H1 (cell line): Measurements from ENCODE around the gene MGMT. TPM values are rescaled to one million over a fixed set of nuclear protein-coding genes. Genes with fewer than 3 reads are reported as not detected.

Experiments used
- CTBP2 ChIP-seq: IDR thresholded peaks from 2 replicates; pipeline ENCODE4 v1.7.0; 2011; ENCODE audit warnings: borderline replicate concordance, mild to moderate bottlenecking, moderate library complexity, mixed read lengths, low read length; ENCODE audit not compliant: insufficient read depth, insufficient read length
- HDAC2 ChIP-seq, 2 experiments: fragments of 300-600 bp in 1 of 2; sonication (generic) in 1 of 2; IDR thresholded peaks; 2 replicates each; pipeline ENCODE4 v1.6.1; 2011 to 2012; ENCODE audit warnings: low read depth in 2 of 2, low read length in 2 of 2, mild to moderate bottlenecking in 2 of 2, moderate library complexity in 2 of 2, borderline replicate concordance in 1 of 2, inconsistent platforms in 1 of 2
- NRF1 ChIP-seq: IDR thresholded peaks from 2 replicates; pipeline ENCODE4 v1.6.1; 2011; ENCODE audit warnings: mild to moderate bottlenecking, low read depth, low read length, improper control_type of control experiment
- POU5F1 ChIP-seq: IDR thresholded peaks from 2 replicates; pipeline ENCODE4 v1.6.1; 2011; ENCODE audit warnings: low read depth, mild to moderate bottlenecking, low read length, moderate library complexity
- RFX5 ChIP-seq: IDR thresholded peaks from 2 replicates; pipeline ENCODE4 v1.6.1; 2011; ENCODE audit warnings: low read depth, low read length, improper control_type of control experiment, borderline replicate concordance
- SP1 ChIP-seq: IDR thresholded peaks from 2 replicates; pipeline ENCODE4 v1.6.1; 2011; ENCODE audit warnings: low read depth, low read length
- SRF ChIP-seq: IDR thresholded peaks from 2 replicates; pipeline ENCODE4 v1.6.1; 2011; ENCODE audit warnings: mild to moderate bottlenecking, low read depth, low read length, moderate library complexity
- TCF12 ChIP-seq: IDR thresholded peaks from 2 replicates; pipeline ENCODE4 v1.6.1; 2011; ENCODE audit warnings: low read depth, mild to moderate bottlenecking, low read length
- TEAD4 ChIP-seq: IDR thresholded peaks from 2 replicates; pipeline ENCODE4 v1.6.1; 2012; ENCODE audit warnings: low read depth, low read length, inconsistent platforms, mixed read lengths
- polyA plus RNA-seq, 7 experiments: library from polyadenylated mRNA; depleted of rRNA in 3 of 7; stranded (reverse) in 5 of 7; unstranded in 2 of 7; fragments of >200 nt in 5 of 7; fragments of 200-250 nt in 2 of 7; gene quantifications; 1 replicate in 5 of 7; 2 replicates in 1 of 7; 4 replicates in 1 of 7; pipeline versions ENCODE4 v1.2.1 to v1.2.3, GENCODE V29; 2011 to 2013; ENCODE audit warnings: missing spikeins in 2 of 7, mixed read lengths in 2 of 7
- total RNA-seq: library from RNA; stranded (reverse); fragmentation: NEBNext Ultra II Directional; extraction: Animal tissue kit (Norgen Biotek cat#: 25700); gene quantifications from 2 replicates; pipeline ENCODE4 v1.2.1, GENCODE V29; 2021
- TF ChIP-seq, protein P1 (sequence below): fragments of 300-600 bp; sonication (generic); IDR thresholded peaks from 2 replicates; pipeline ENCODE4 v1.7.1; 2012; ENCODE audit warnings: low read length, moderate library complexity, mild to moderate bottlenecking, inconsistent platforms; ENCODE audit not compliant: insufficient replicate concordance
- TF ChIP-seq, protein P2 (sequence below): IDR thresholded peaks from 2 replicates; pipeline ENCODE4 v1.6.1; 2012; ENCODE audit warnings: inconsistent platforms

Gene MGMT
- total and polyA plus RNA-seq, 2 of the 8 experiments (the other 6 are each of a cell fraction or from before 2014, with no cell fraction given), result 9.9 to 10.7 TPM

DNA sequence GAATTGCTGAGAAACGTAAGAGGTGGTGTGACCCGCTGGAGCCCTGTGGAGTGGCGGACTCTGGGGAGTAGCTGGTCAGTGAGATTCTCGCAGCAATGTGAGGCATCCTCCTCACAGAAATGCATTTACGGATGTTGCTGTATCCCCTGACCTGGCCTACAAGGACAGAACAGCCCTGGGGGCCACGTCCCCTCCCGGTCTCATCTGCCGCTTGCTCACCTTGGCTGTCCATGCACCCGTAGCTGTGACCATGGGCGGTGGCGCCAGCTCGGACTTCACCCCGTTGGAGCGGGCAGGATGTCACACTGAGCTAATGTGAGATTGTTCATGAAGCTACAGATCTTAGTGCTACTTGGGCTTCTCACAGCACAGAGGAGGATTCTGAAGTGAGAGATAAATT is 303.2 kb downstream of the MGMT start (continued):
- TF ChIP-seq, protein P1, sequence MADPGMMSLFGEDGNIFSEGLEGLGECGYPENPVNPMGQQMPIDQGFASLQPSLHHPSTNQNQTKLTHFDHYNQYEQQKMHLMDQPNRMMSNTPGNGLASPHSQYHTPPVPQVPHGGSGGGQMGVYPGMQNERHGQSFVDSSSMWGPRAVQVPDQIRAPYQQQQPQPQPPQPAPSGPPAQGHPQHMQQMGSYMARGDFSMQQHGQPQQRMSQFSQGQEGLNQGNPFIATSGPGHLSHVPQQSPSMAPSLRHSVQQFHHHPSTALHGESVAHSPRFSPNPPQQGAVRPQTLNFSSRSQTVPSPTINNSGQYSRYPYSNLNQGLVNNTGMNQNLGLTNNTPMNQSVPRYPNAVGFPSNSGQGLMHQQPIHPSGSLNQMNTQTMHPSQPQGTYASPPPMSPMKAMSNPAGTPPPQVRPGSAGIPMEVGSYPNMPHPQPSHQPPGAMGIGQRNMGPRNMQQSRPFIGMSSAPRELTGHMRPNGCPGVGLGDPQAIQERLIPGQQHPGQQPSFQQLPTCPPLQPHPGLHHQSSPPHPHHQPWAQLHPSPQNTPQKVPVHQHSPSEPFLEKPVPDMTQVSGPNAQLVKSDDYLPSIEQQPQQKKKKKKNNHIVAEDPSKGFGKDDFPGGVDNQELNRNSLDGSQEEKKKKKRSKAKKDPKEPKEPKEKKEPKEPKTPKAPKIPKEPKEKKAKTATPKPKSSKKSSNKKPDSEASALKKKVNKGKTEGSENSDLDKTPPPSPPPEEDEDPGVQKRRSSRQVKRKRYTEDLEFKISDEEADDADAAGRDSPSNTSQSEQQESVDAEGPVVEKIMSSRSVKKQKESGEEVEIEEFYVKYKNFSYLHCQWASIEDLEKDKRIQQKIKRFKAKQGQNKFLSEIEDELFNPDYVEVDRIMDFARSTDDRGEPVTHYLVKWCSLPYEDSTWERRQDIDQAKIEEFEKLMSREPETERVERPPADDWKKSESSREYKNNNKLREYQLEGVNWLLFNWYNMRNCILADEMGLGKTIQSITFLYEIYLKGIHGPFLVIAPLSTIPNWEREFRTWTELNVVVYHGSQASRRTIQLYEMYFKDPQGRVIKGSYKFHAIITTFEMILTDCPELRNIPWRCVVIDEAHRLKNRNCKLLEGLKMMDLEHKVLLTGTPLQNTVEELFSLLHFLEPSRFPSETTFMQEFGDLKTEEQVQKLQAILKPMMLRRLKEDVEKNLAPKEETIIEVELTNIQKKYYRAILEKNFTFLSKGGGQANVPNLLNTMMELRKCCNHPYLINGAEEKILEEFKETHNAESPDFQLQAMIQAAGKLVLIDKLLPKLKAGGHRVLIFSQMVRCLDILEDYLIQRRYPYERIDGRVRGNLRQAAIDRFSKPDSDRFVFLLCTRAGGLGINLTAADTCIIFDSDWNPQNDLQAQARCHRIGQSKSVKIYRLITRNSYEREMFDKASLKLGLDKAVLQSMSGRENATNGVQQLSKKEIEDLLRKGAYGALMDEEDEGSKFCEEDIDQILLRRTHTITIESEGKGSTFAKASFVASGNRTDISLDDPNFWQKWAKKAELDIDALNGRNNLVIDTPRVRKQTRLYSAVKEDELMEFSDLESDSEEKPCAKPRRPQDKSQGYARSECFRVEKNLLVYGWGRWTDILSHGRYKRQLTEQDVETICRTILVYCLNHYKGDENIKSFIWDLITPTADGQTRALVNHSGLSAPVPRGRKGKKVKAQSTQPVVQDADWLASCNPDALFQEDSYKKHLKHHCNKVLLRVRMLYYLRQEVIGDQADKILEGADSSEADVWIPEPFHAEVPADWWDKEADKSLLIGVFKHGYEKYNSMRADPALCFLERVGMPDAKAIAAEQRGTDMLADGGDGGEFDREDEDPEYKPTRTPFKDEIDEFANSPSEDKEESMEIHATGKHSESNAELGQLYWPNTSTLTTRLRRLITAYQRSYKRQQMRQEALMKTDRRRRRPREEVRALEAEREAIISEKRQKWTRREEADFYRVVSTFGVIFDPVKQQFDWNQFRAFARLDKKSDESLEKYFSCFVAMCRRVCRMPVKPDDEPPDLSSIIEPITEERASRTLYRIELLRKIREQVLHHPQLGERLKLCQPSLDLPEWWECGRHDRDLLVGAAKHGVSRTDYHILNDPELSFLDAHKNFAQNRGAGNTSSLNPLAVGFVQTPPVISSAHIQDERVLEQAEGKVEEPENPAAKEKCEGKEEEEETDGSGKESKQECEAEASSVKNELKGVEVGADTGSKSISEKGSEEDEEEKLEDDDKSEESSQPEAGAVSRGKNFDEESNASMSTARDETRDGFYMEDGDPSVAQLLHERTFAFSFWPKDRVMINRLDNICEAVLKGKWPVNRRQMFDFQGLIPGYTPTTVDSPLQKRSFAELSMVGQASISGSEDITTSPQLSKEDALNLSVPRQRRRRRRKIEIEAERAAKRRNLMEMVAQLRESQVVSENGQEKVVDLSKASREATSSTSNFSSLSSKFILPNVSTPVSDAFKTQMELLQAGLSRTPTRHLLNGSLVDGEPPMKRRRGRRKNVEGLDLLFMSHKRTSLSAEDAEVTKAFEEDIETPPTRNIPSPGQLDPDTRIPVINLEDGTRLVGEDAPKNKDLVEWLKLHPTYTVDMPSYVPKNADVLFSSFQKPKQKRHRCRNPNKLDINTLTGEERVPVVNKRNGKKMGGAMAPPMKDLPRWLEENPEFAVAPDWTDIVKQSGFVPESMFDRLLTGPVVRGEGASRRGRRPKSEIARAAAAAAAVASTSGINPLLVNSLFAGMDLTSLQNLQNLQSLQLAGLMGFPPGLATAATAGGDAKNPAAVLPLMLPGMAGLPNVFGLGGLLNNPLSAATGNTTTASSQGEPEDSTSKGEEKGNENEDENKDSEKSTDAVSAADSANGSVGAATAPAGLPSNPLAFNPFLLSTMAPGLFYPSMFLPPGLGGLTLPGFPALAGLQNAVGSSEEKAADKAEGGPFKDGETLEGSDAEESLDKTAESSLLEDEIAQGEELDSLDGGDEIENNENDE, result no peak
- TF ChIP-seq HDAC2 (IDR thresholded peaks at IDR 0.05; ENCODE audit: borderline replicate concordance in 1 of 2, low read depth in 2 of 2, low read length in 2 of 2), result no peak
- no peak for TF ChIP-seq TEAD4
- no peak for TF ChIP-seq SP1
- TF ChIP-seq POU5F1, result no peak
- TF ChIP-seq RFX5, result no peak
- no peak for TF ChIP-seq NRF1
- TF ChIP-seq TCF12, result no peak
- no peak for TF ChIP-seq CTBP2
- TF ChIP-seq SRF, result no peak
- TF ChIP-seq, protein P2, sequence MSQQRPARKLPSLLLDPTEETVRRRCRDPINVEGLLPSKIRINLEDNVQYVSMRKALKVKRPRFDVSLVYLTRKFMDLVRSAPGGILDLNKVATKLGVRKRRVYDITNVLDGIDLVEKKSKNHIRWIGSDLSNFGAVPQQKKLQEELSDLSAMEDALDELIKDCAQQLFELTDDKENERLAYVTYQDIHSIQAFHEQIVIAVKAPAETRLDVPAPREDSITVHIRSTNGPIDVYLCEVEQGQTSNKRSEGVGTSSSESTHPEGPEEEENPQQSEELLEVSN, result no peak
